GM18870 (cell line): ENCODE measurements around the gene HERC4.
"Not testable (repeated sequence)": the region's sequence is repeated elsewhere in the genome, so short reads cannot be mapped to it uniquely, and the experiment has no call there.

Experiments used
- ATAC-seq: cut with Tn5 transposase; IDR thresholded peaks from one replicate; pipeline ENCODE4 v1.9.1; 2021; ENCODE audit warnings: moderate library complexity; ENCODE audit not compliant: unreplicated experiment

HERC4 gene

DNA sequence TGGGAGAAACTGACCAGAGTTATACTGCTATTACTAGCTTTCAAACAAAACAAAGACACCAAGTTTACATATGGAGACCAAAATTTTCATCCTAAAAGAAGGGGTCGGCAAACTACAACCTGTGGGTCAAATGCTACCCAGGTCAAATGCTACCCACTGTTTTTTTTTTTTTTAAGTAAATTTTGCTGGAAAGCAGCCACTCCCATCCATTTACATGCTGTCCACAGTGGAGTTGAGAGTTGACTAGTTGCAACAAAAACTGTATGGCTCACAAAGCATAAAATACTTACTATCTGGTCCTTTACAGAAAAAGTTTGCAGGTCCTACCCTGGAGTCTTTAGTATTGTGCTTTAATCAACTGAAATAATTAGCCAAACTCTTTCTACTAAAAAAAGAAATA is 99.2 kb downstream of the HERC4 start:
- ATAC-seq: no peak

DNA sequence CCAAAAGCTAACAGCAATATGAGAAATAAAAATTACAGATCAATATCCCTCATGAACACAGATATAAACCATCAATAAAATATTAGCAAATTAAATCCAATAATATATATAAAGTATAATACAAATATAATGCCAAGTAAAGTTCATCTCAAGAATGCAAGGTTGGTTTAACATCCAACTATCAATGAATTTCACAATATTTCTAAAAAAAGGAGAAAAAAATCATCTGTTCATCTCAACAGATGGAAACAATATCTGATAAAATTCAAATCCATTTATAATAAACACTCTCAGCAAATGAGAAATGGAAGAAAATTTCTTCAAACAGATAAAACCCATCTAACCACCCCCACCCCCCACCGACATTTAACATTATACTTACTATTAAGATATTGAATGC is 103.8 kb downstream of the HERC4 start:
- ATAC-seq: no peak

DNA sequence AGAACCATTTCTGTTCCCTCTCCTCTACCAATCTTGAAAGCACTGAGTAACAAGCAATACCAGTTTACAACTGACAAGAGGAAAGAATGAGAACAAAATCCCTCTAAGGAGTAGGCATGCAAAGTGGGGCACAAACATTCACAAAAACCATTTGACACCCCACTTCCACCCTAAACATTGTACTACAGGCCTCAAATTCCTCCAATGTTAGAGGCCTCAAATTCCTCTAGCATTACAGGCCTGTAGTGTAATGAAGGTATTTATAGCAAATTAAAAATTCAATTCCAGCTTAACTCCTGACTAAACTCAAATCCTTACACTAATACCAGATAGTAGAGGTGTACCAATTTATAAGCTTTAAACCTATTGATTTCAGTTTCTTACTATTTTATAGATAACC is 105.2 kb downstream of the HERC4 start:
- ATAC-seq: no peak

DNA sequence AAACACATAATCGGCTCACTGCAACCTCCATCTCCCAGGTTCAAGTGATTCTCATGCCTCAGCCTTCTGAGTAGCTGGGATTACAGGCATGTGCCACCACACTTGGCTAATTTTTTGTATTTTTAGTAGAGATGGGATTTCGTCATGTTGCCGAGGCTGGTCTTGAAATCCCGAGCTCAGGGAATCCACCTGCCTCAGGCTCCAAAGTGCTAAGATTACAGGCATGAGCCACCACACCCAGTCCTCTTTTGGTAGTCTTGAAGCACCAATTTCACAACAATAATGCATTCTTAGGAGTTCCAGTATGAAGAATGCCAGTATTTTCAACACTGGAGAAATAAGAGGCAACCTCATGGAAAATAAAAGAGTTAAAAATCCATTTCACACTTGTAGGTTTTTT is 109.0 kb downstream of the HERC4 start:
- ATAC-seq: not testable (repeated sequence)

DNA sequence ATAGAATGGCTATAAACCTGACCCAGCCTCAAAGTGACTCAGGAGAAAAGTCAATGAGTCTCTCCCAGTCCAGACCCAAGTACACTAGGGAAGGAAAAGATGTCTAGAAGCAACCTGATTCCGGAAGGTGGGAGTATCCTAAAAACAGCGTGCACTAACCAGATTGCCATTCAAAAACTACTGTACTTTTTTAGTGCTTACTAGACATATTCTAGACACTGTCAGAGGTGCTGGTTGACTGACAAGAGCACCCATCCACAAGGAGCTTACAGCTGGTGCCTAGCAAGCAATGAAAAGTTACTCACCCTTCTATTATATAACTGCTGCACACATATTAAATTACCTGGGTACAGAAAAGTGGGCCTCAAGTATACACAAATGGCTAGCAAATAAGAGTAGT is 109.6 kb downstream of the HERC4 start:
- no peak for ATAC-seq

DNA sequence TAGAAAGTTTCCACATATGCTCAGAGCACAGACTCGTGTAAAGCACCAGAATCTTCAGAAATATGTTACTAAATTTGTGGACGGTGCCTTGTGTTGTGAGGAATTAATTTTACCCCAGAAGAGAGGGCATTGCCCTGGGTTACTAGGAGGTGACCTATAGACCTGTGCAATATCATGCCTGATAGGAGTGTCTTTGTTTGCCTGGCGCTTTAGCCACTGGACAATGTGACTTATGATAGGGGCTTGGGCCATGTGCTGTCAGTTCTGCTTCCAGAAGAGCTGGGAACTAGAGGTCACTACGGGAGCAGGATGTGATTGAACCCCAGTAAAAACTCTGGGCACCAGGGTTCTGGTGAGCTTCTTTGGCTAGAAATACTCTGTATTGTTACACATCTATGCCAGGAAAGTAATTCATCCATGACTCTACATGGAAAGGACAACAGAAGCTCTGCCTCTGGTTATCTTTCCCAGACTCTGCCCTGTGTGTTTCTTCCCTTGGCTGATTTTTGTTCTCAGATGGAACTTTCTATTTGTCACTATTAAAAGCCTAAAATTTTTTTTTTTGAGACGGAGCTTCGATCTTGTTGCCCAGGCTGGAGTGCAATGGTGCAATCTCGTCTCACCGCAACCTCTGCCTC is 115.1 kb downstream of the HERC4 start:
- ATAC-seq: no peak

DNA sequence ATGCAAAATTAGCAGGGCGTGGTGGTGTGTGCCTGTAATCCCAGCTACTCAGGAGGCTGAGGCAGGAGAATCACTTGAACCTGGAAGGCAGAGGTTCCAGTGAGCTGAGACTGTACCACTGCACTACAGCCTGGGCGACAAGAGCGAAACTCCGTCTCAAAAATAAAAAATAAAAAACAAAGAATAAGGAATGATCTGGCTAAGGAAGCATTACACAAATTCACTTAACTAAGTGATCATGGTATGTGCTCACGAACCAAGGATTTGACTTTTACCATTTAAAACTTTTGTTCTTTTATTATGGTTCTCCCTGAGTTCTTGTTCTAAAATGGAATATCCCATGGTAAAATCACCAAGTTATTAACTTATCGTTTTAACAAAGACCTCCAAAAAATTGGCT is 119.5 kb downstream of the HERC4 start:
- no peak for ATAC-seq

DNA sequence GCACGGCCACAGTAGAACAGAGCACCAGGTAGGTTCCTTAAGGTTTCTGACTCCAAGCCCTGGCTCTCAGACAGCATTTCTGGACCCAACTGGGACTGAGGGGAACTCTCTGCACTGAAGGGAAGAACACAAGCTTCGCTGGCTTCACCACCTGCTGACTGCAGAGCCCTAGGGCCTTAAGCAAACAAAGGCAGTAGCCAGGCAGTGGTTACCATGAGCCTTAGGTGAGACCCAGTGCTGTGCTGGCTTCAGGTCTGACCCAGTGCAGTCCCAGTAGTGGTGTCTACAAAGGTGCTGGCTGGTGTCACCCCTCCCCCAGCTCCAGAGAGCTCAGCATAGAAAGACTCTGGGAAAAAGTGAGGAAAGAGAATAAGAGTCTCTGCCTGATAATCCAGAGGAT is 131.2 kb downstream of the HERC4 start:
- no peak for ATAC-seq

DNA sequence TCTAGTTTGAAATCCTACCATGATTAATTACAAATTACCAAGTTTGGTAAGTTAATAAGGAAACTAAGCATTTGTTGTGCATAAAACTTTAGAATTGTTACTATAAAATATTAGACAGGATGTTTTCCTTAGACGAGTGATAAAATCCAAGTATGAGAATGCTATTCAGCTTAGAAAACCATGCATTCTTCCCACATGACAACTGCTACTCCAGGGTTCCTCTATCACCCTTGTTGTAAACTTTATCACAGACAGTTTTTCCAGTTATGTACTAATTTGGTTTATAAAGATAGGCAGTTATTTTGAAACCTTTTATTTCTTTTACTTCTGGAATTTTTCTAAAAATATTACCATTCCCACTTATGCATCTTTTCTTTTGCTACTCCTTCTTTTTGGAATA is 138.7 kb downstream of the HERC4 start:
- no peak for ATAC-seq

DNA sequence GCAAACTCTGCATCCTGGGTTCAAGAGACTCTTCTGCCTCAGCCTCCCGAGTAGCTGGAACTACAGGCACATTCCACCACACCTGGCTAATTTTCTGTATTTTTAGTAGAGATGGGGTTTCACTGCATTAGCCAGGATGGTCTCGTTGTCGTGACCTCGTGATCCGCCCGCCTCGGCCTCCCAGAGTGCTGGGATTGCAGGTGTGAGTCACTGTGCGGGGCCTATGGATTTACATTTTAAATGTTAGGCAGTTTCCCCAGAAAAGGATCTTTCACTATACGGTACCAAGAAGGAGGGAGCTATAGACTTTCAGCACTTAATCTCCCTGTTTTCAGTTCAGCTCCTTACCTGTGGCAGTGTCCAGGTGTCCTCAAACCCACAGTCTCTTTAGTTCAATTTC is 139.9 kb downstream of the HERC4 start:
- ATAC-seq: no peak

DNA sequence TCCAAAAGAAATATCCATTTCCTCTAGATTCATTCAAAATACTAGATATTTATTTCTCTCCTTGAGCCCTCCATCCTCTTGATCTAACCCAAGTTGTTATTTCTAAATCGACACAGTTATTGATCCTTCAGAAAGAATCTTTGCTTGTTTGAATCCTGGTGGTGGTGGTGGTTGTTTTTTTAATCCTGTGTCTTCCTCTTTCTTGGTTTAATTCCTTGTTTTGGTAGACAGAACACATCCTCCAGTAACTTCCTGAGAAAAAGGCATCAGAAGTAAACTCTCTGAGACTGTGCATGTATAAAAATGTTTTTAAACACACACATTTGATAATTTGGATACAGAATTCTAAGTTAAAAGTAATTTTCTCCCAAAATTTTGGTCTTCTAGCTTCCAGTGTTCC is 140.7 kb downstream of the HERC4 start:
- no peak for ATAC-seq

DNA sequence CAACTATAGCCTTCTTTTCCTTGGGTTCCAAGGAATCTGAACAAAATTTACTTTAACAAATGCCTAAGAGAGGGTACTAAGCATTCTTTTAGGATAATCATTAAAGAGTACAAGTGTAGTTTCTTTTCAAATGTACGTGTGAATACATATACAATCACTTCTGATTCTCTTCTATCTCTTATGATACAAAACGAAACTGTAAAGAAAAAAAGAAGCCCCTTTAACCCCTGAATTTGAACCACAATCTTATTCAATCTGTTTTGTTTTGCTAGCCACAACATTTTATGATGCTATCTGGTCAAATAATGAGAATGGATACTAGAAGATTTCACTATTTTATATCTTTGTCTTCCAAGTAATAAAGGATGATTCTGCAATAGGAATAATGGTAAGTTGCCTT is 141.9 kb downstream of the HERC4 start:
- ATAC-seq: no peak

DNA sequence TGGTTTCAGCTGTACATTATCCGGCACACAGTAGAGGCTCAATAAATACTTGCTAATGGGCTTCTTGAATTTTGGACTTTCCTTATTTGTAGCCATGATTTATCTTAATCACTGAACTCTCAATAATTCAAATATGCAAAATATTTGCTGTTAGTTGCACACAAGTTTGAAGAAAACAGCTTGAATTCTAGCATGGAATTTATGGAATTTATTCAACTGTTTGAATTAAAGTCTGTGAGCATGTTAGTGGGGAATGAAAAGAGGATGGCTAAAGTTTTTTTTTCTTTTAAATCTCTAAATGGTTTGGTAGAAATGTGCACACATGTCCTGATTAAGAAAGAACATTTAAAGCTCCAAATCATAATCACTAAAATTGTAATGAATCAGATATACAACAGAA is 148.1 kb downstream of the HERC4 start:
- ATAC-seq: no peak

DNA sequence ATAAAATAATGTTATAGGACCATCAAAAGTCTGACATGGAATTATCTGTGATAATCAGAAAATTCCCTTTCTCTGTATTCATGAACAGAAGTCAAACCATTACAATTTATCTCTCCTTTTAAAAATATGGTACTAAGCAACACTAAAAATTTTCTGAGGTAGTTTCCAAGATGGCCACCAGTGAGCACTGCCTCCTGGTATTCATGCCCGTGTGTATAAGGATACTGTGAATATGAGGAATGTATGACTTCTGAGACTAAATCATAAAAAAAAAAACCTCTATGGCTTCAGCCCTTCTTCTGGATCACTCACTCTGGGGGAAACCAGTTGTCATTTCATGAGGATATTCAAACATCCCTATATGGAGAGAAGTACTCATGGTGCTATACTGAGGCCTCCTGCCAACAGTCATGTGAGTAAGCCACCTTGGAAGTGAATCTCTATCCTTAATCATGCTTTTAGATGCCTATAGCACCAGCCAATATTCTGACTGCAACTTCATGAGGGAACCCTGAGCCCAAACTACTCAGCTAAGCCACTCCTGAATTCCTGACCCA is 149.6 kb downstream of the HERC4 start:
- ATAC-seq: no peak

DNA sequence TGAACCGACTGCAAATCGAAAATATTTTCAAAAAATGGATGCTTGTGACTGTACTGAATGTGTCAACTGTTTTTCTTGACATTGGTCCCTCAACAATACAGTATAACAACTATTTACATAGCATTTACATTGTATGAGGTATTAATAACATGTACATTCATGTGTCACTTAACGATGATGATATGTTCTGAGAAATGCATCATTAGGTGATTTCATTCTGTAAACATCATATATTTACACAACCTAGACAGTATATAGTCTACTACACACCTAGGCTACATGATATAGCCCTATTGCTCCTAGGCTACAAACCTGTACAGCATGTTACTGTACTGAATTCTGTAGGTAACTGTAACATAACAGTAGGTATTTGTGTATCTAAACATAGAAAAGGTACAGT is 150.9 kb downstream of the HERC4 start:
- ATAC-seq: no peak

DNA sequence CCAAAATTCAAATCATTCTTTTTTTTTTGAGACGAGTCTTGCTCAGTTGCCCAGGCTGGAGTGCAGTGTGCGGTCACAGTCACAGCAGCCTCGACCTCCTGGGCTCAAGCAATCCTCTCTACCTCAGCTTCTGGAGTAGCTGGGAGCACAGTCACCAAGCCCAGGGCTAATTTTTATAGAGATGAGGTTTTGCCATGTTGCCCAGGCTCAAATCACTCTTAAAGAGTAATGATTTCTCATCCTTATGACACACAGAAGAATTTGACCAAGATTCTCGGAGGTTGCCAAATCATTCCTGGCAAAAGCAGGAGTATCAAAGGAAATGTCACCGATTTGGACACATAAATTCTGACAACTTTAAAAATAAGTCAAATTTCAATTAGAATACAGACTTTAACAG is 151.5 kb downstream of the HERC4 start:
- no peak for ATAC-seq

DNA sequence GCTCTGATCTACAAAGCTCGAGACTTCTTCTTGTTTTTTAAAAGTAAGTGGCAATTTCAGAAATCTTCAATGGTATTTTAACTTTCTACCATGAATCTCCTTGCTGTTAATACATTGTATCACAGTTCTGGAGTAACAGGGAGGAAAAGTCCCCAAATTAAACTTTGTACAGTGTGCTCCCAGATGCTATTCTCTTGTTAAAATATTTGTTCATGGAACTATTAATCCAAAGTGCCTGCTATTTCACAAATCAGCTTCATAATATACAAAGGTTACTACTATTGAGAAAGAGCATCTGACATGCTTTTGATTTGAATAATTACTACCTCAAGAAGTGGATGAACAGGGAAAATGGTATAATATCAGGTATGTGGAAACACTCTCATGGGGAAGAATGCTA is 154.0 kb downstream of the HERC4 start:
- ATAC-seq: no peak

DNA sequence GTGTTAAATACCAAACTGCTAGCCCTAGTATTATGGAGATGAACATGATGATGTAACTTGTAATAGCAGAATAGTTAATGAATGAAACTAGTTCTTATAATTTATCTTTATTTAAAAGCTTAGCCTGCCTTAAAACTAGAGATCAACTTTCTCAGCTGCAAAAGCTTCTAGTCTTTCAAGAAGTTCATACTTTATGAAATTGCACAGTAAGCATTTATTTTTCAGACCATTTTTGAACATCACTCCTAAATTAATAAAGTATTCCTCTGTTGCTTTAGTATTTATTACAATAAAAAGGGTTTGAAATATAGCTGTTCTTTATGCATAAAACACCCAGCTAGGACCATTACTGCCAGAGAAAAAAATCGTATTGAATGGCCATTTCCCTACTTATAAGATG is 157.4 kb downstream of the HERC4 start:
- ATAC-seq: no peak

DNA sequence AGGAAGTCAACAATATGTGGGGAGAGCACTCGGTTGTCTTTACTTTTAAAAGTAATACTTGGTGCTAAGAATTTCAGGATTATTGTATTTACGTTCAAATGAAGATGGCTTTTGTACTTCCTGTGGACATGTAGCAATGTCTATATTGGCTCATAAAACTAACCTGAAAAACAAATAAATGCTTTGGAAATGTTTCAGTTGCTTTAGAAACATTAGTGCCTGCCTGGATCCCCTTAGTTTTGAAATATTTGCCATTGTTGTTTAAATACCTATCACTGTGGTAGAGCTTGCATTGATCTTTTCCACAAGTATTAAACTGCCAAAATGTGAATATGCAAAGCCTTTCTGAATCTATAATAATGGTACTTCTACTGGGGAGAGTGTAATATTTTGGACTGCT is 157.9 kb downstream of the HERC4 start:
- no peak for ATAC-seq

DNA sequence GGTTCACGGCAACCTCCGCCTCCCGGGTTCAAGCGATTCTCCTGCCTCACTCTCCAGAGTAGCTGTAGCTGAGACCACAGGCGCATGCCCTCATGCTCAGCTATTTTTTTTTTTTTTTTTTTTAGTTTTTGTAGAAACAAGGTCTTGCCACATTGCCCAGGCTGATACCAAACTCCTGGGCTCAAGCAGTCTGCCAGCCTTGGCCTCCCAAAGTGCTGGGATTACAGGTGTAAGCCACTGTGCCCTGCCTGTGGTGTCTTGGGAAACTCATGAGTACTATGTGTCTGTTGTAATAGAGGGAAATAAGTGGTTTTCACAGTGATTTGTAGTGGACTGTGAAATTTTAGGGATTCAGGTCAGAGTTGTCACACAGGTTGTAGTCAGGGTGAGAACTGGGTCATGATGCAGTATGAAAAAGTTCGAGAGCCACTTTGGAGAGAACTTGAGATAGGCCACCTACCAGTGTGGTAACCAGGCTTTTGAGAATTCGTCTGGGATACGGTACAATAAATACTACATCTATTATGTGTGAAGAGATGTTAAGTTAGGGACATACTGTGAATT is 160.2 kb downstream of the HERC4 start:
- no peak for ATAC-seq

DNA sequence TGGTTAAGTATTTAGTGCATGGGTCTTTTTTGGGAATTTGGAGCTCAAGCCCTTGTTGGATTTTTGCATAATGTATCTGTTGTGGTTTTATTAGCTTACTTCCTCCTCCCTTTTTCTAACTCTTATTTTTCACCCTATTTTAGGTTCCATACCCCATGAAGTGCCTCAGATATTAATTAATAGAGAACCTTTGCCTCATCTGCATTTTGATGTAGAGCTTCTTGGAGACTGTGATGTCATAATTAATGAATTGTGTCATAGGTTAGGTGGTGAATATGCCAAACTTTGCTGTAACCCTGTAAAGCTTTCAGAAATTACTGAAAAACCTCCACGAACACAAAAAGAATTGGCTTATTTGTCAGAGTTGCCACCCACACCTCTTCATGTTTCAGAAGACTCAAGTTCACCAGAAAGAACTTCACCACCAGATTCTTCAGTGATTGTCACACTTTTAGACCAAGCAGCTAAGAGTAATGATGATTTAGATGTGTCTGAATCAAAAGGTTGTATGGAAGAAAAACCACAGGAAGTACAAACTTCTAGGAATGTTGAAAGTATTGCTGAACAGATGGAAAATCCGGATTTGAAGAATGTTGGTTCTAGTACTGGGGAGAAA is 162.6 kb downstream of the HERC4 start:
- ATAC-seq: no peak

DNA sequence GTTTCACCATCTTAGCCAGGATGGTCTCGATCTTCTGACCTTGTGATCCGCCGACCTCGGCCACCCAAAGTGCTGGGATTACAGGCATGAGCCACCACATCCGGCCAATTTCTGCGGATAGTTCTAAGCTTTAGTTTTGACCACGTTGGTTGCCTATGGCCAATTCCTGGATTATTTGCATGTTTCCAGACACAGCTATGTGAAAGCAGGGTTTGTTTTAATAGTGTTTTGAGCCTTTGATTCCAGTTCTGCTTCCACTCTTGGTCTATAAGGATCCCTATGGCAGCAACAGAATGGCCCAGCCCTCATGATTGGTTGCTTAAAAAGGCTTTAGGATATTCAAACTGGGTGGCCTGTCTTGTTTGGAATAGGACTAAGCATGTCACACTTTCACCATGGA is 171.5 kb downstream of the HERC4 start:
- no peak for ATAC-seq

DNA sequence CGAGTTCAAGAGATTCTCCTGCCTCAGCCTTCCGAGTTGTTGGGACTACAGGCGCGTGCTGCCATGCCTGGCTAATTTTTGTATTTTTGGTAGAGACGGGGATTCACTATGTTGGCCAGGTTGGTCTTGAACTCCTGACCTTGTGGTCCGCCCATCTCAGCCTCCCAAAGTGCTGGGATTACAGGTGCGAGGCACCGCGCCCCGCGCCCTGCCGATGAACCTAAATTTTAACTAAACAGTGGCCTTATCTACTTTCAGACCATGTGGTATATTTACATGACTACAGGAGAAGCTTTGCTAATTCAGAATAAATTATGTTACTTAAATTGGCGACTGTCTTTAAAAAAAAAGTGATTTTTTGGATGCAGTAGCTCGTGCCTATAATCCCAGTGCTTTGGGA is 181.4 kb downstream of the HERC4 start:
- no peak for ATAC-seq
